Measurements from ENCODE around the gene PIP5K1A.
A peak's percentile ranks its signal among the peaks of the same experiment; 100 is the strongest.

PIP5K1A gene

DNA sequence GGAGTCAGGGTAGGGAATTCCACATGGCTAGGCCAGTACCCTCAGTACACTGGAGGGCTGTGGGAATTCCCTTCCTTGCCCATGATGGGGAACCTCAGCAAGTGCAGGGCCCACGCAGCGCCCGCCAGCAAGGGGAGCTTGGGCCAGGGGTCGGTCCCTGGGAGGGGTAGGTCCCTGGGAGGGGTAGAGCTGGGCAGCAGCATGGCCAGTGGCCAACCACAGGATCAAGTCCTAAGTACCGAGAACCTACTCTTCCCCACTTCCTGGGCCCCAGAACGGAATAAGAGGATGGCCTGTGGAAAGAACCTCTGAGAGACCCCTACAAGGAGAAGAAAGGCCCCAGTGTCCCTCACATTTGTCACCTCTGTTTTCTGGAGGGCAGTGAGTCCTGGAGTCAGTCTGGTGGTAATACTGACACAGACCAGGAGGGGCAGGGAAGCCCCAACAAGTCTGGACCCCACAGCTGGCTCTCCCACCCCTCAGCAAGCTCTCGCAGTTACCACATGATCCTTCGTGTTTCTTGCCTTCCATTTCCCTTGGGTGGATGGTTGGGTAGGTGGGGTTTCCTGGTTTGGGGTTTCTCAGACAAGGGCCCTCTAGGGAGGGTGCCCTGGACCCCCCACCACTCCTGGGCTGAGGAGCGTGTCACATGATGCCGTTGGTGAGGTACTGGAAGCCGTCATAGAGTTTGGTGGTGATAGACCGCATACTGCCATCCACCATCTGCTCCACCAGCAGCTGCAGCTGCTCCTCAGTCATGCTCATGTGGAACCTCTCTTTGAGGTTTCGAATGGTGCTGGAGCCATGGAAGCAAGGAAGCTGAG lies 94.1 kb downstream of the PIP5K1A start:
- no peak for DNase-seq (ENCODE audit: low read depth)
- TF ChIP-seq, protein P1, sequence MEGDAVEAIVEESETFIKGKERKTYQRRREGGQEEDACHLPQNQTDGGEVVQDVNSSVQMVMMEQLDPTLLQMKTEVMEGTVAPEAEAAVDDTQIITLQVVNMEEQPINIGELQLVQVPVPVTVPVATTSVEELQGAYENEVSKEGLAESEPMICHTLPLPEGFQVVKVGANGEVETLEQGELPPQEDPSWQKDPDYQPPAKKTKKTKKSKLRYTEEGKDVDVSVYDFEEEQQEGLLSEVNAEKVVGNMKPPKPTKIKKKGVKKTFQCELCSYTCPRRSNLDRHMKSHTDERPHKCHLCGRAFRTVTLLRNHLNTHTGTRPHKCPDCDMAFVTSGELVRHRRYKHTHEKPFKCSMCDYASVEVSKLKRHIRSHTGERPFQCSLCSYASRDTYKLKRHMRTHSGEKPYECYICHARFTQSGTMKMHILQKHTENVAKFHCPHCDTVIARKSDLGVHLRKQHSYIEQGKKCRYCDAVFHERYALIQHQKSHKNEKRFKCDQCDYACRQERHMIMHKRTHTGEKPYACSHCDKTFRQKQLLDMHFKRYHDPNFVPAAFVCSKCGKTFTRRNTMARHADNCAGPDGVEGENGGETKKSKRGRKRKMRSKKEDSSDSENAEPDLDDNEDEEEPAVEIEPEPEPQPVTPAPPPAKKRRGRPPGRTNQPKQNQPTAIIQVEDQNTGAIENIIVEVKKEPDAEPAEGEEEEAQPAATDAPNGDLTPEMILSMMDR (conservative IDR thresholded peaks at IDR 0.05; ENCODE audit: low read depth, low read length), result peak; percentile 7
- H3K4me3 ChIP-seq (ENCODE audit: low read length), result no peak overlapping the region

DNA sequence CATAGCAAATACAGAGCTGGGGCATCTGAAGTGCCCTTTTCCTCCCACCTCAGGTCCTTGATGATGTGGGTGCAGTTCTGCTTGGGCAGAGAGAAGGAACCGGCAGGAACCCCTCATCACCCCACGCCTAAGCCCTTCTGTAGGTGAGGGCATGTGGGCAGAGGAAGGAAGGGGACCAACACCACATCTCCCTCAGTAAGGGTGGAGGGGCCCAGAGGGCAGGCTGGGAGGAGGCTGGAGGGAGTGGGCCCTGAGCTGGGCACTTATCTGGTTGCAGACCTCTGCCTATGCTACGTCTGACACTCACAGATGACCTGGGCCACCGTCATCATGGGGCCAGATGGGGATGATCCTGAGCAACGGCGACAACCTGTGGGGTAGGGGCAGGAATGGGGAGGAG lies 94.7 kb downstream of the PIP5K1A start:
- H3K4me3 ChIP-seq (ENCODE audit: low read length), result no peak overlapping the region
- TF ChIP-seq, protein P1 (conservative IDR thresholded peaks at IDR 0.05; ENCODE audit: low read depth, low read length), result no peak
- DNase-seq (ENCODE audit: low read depth), result no peak

DNA sequence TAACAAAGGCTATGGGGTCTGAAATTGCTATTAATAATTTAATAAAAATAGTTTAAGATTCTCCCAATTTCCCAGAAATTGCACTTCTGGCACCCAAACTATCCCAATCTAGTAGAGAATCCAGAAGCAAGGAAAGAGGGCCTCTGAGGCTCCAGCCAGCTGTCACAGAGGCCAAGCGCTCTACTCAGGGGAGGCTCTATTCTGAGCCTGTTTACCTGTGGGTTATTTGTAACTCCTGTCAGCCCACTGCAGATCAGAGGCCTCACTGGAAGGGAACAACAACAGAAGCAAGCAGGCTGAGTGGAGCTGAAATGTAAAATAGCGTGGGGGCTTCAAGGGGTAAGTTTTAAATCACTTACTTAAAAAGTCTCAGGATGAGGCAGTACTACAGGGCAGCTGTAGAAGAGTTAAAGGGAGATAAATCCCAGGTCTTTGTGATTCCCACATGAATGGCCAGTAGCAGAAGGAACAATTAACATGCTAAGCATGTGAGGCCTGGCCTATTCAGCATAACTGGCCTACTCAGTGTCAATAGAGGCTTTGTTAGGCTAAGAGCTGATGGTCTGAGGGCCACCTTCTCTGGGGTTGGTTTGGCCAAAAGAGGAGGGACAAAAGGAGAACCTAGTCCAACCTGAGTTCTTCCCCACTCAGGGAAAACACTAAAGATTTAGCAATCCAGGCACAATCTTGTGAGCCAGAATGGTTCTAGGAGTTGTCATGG lies 96.5 kb downstream of the PIP5K1A start:
- TF ChIP-seq, protein P1 (conservative IDR thresholded peaks at IDR 0.05; ENCODE audit: low read depth, low read length), result no peak
- H3K4me3 ChIP-seq (ENCODE audit: low read length), result no peak overlapping the region
- DNase-seq (ENCODE audit: low read depth), result no peak
